ENCODE data around the gene ISG15. TPM values are rescaled to one million over a fixed set of nuclear protein-coding genes. Genes with fewer than 3 reads are reported as not detected.
"Not testable (repeated sequence)": the region's sequence is repeated elsewhere in the genome, so short reads cannot be mapped to it uniquely, and the experiment has no call there.

ISG15 gene
- total RNA-seq, 1 donor from 2014 or later, result 210 TPM

- intact Hi-C loops (cut with micrococcal nuclease), result no loop called here
Observed at GRCh38 chr1:974687-975328, 38.5 kb upstream of the ISG15 start.

DNA sequence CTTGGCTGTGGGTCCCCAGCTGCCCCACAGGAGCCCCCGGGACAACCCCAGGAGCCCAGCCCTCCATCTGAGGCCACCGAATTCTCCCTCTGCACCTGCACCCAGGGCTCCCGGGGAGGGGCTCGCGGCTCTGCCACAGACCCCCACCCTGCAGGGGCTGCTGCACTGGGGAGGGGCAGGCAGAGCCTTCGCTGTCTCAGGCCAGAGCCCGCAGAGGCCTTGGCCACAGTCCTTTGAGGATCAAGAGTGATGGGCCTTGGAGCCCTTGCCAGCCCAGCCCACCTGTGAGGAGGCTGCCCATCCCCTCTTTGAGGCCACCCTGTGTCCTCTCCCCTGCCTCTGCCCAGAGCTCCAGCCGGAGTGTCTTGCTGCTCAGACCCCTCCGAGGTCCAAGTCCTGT lies 37.9 kb upstream of the ISG15 start:
- intact Hi-C loops (cut with micrococcal nuclease), result no loop called here

- intact Hi-C loops (cut with micrococcal nuclease), result loop anchor here (1.0 kb wide), 2 partner anchors 72 to 106 kb away; no protein-coding TSS in a partner anchor
Observed at GRCh38 chr1:975896-976683, 37.2 kb upstream of the ISG15 start.

DNA sequence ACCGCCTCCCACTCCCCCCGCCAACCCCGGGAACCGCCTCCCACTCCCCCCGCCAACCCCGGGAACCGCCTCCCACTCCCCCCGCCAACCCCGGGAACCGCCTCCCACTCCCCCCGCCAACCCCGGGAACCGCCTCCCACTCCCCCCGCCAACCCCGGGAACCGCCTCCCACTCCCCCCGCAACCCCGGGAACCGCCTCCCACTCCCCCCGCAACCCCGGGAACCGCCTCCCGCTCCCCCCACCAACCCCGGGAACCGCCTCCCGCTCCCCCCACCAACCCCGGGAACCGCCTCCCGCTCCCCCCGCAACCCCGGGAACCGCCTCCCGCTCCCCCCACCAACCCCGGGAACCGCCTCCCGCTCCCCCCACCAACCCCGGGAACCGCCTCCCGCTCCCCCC lies 36.5 kb upstream of the ISG15 start:
- intact Hi-C loops (cut with micrococcal nuclease), result loop anchor here (1.0 kb wide), 2 partner anchors 72 to 106 kb away; no protein-coding TSS in a partner anchor

DNA sequence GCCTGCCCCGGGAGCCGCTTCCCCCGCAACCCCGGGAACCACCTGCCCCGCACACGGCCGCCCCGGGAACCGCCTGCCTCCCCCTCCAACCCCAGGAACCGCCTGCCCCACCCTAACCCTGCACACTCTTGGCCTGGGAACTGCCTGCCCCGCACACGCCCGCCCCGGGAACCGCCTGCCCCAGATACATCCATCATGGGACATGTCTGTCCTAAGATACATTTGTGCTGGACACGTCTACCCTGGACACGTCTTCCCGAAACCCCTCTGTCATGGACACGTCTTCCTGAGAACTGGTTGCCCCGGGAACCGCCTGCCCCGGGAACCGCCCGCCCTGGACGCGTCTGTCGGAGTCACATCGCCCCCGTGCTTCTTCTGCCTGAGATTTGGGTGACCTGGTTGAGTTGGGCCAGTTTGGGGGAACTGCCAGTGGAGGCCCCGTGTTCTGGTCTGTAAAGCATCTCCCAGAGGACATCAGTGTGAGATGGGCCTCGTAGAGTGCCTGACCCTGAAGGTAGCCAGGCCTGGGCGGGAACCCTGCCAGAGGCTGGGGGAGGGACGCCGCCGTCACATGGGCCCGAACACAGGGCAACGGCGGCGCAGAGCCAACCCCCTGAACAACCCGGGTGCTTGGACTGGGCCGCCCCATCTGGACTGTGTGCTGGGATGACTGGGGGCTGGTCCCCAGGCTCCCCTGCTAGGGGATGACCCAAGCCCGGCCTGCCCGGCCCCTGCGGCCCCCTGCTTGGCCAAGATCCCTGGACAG lies 35.0 kb upstream of the ISG15 start:
- intact Hi-C loops (cut with micrococcal nuclease), result no loop called here

GRCh38 chr1:978835-979743 lies 34.2 kb upstream of the ISG15 start:
- intact Hi-C loops (cut with micrococcal nuclease), result no loop called here

GRCh38 chr1:979744-980072 lies 33.6 kb upstream of the ISG15 start:
- intact Hi-C loops (cut with micrococcal nuclease), result loop anchor here (5.0 kb wide), 1 partner anchor 313 kb away; no protein-coding TSS in a partner anchor

GRCh38 chr1:980137-980571 lies 33.1 kb upstream of the ISG15 start:
- intact Hi-C loops (cut with micrococcal nuclease), result loop anchor here (5.0 kb wide), 1 partner anchor 312 kb away; no protein-coding TSS in a partner anchor

DNA sequence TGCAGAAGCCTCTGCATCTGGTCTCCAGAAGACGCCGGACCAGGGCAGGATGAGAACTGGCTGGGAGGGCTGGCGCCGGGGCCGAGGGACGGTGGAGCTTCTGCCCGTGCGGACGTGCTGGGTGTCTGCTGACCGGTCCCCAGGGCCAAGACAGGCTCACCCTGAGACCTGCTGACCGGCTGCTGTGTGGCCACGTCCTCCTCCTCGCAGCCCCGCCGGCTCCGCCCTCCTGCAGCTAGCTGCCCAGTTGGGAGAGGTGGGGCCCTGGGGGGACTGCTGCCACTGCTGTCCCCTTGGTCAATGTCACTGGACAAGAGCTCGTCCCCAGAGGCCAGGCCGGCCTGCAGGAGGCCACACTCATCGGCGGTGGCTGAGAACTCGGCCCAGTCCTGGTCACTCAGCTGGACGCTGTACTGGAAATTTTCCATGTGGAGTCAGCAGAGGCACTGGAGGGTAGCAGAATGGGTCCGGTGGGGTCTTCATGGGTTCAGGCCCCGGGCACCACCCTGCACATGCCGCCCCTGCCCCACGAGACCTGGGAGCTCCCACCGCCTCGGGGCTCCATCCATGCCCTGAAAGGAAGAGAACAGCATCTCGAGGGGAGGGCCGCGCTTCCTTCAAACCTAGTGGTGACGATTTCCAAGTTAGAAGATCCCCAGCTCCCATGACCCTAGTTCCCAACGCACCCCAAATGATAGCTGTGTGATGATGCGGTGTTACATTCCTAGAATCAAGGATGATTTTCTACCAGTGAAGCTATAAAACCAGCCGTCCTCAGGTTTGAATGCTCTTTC lies 32.5 kb upstream of the ISG15 start:
- intact Hi-C loops (cut with micrococcal nuclease), result loop anchor here (5.0 kb wide), 1 partner anchor 312 kb away; no protein-coding TSS in a partner anchor

DNA sequence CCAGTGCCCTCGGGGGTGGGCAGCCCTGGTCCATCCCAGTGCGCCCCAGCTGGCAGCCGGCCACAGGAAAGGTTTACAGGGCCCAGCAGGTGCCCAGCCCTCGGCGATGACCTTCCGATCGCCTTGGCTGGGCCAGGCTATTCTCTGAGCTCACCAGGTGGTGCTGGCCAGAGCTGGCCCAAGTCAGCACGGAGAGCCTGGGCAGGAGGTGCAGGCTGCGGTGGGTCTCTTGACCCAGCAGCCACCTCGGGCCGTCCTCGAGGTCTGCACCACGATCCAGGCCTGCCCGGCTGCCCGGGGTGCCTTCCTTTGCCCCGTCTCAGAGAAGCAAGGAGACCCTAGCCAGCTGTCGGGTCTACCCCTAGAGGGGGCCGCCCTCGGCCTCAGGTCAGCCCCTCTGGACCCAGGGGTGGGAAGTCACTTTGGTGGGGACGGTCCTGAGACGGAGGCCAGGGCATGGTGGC lies 31.8 kb upstream of the ISG15 start:
- intact Hi-C loops (cut with micrococcal nuclease), result loop anchor here (5.0 kb wide), 1 partner anchor 311 kb away; no protein-coding TSS in a partner anchor

DNA sequence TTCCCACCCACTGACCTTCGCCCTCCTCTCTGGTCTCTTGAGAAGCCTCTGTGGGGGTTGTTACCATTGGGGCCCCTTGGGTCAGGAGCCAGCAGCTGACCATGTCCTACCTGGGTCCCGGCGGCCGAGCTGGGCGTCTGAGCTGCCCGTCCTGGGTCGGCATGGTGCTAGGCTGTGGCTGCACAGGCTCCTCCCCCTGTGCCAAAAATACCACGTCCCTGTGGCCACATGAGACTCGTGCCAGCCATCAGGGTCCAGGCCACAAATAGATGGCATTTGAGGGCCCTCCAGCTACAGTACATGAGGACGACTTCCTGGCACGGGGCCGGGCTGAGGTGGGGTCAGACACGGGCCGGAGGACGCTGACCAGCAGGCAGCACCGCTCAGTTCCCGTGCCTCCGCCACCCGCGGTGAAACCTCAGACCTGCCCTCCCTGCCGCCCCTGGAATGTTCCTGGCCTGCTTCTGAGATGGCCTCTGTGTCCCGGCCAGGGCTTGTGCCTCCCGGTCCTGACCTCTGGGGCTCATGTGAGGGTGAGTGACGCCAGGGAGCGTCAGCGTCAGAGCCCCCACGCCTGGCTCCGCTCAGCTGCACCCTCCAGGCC lies 31.2 kb upstream of the ISG15 start, which contains the start of gene PERM1:
PERM1 (minus strand) TSS at position 139 of the 604 bp plus-strand sequence. CDS start 1,064 bp downstream, outside the sequence.
- intact Hi-C loops (cut with micrococcal nuclease), result loop anchor here (5.0 kb wide), 1 partner anchor 310 kb away; no protein-coding TSS in a partner anchor

- intact Hi-C loops (cut with micrococcal nuclease), result loop anchor here (5.0 kb wide), 1 partner anchor 309 kb away; no protein-coding TSS in a partner anchor
Observed at GRCh38 chr1:982765-983436, 30.4 kb upstream of the ISG15 start.

GRCh38 chr1:983798-984475 lies 29.4 kb upstream of the ISG15 start:
- intact Hi-C loops (cut with micrococcal nuclease), result loop anchor here (1.0 to 5.0 kb wide), 2 partner anchors 80 to 308 kb away; no protein-coding TSS in a partner anchor

DNA sequence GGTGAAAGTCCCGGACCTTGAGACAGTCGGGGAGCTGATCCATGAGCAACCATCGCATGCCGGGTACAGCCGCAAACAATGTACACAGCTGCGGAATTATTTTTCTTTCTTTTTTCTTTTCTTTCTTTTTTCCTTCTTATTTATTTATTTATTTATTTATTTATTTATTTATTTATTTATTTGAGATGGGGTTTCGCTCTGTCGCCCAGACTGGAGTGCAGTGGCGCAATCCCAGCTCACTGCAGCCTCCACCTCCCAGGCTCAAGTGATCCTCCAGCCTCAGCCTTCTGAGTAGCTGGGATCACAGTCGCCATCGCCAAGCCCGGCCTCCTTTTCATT lies 28.9 kb upstream of the ISG15 start:
- intact Hi-C loops (cut with micrococcal nuclease), result loop anchor here (1.0 to 5.0 kb wide), 2 partner anchors 80 to 308 kb away; no protein-coding TSS in a partner anchor

DNA sequence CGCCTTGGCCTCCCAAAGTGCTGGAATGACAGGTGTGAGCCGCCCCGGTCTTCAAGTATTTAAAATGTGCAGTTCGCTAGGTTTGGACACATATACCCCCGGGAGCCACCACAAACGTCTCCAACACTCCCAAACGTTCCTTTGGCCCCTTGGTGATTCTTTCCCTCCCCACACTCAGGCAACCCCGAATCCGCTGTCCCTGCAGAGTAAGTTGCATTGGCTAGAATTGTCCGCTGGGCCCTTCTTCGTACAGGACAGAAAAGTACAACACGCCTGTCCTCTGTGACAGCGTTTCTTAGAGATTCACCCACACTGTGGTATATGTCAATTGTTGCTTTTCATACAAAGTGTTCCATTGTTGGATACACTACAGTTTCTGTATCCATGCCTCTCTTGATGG lies 28.2 kb upstream of the ISG15 start:
- intact Hi-C loops (cut with micrococcal nuclease), result no loop called here

DNA sequence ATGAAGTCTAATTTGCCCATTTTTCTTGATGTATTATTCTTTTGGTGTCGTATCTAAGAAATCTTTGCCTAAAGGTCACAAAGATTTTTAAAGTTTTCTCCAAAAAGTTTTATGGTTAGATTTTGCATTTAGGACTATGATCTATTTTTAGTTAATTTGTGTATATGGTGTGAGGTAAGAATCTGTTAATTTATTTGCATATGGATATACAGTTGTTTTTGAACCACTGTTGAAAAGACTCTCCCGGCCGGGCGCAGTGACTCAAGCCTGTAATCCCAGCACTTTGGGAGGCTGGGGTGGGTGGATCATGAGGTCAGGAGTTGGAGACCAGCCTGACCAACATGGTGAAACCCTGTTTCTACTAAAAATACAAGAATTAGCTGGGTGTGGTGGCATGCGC lies 25.2 kb upstream of the ISG15 start:
- intact Hi-C loops (cut with micrococcal nuclease), result not testable (repeated sequence)

- intact Hi-C loops (cut with micrococcal nuclease), result not testable (repeated sequence)
Observed at GRCh38 chr1:991275-991674, 22.0 kb upstream of the ISG15 start.

DNA sequence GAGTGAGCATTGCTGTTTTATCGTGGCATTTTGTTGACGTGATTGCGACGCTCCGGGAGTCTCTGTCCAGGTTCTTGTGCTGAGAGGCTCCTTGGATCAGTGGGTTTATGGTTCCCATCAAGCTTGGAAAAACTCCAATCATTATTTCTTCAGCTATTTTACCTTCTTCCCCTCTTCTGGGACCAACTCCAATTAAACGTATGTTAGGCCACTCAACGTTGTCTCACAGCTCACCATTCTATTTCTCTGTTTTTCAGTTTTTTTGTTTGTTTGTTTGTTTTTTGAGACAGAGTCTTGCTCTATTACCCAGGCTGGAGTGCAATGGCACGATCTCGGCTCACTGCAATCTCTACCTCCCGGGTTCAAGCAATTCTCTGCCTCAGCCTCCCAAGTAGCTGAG lies 21.4 kb upstream of the ISG15 start:
- intact Hi-C loops (cut with micrococcal nuclease), result no loop called here

All from T-helper 1 cell treated with Interleukin-12 subunit alpha and Interleukin-12 subunit beta and Interleukin-4 antibody, amounts not matched to agents 30 ng/mL and 1 ng/mL, for 36 hours (primary cell).